Measurements from ENCODE around the gene CLCN1. TPM values are rescaled to one million over a fixed set of nuclear protein-coding genes. Genes with fewer than 3 reads are reported as not detected.
A peak's percentile ranks its signal among the peaks of the same experiment; 100 is the strongest.
"Not testable (repeated sequence)": the region's sequence is repeated elsewhere in the genome, so short reads cannot be mapped to it uniquely, and the experiment has no call there.

CLCN1 gene
- total RNA-seq, result 3.1 TPM

- DNase-seq, result peak; percentile 24
These were observed at the start of gene CLCN1 for GRCh38 chr7:143315776-143316175. Gene CLCN1, plus strand, starts transcription at chr7:143316111. Its CDS starts 102 bp downstream, at chr7:143316213.

DNA sequence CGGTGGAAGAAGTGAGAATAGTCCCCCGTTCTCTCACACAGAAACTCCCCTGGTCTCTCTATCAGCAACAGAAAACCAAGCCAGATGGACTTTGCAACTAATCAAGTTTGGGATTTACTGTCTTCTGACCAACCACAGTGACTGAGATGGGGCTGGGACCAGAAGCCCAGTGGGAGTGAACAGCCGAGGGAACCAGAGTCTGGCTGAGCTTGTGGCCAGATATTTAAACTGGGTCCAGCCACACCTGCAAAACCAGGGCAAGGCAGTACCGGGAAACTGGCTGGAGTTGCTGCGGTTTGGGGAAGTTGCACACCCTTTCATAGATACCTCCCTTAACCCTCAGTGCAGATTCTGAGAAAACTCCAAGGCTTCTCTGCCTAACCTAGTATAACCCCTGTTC, 46.7 kb upstream of the CLCN1 start:
- no peak for DNase-seq

- no peak for DNase-seq
These were observed 44.7 kb upstream of the CLCN1 start for GRCh38 chr7:143271240-143271639.

GRCh38 chr7:143272871-143273270, 43.0 kb upstream of the CLCN1 start:
- no peak for DNase-seq

DNA sequence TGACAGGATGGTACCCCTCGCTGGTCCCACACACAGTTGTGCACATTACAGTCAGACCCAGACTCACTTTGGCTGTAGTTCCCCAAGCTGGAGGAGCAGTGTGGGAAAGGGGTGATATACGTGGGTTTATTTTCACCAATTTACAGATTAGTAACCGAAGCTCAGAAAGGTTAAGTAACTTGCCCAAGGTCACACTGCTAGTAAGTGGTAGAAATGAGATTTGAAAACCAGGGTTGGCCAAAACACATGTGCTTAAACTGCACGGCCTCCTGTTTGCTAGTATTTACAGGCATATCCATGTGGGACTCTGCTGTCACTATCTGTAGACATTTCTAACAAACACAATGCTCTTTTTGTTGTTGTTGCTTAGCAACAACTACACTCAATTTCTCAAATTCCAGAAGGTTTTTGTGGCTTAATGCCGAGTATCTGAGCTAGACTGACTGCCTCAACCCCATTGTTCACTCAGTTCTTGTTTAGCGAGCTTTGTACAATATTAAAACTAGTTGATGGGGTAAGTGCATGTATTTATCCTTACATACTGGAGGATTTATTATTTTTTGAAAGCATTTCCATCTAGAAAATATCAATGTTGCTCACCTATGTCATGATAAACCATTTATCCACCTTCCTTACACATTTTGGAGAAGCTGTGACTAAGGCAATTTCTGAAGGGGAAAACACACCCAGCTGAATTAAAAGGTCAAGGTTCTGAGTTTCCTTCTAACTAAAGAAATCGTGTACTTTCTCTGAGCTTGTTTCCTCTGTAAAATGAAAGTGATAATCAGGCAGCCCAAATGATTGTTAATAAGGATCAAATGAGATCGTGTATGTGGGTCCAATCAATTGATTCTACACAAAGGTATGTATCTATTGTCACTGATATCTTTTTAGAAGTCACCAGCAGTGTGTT, 36.5 kb upstream of the CLCN1 start:
- peak; percentile 91 for DNase-seq

GRCh38 chr7:143280160-143280559, 35.8 kb upstream of the CLCN1 start:
- no peak for DNase-seq

- DNase-seq, result no peak
These were observed 35.3 kb upstream of the CLCN1 start for GRCh38 chr7:143280566-143280965.

DNA sequence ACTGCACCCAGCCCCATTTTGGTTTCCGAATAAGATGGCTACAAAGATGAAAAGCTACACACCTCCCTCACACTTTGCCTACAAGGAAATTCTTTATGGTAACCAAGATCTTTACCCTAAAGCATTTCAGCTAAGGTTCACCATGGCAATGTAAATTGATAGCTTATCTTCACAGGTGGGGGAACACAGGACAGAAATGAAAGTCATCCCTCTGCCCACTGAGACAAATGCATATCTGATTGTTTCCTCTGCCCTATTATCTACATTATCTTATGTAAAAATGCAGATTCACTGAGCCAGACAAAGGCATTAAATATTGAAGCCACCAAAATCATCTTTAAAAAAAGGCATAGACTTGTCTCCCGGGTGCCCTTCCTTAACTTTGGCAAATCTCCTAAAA, 34.4 kb upstream of the CLCN1 start:
- no peak for DNase-seq

DNA sequence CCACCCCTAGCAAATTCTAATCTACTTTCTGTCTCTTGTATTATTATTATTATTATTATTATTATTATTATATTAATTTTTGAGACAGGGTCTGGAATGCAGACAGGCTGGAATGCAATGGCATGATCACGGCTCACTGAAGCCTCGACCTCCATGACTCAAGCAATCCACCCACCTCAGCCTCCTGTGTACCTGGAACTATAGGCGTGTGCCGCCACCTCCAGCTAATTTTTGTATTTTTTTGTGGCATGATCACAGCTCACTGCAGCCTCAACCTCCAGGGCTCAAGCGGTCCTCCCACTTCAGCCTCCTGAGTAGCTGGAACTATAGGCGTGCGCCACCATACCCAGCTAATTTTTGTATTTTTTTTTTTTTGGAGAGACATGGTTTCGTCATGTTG, 33.8 kb upstream of the CLCN1 start:
- DNase-seq, result no peak

GRCh38 chr7:143283381-143283780, 32.5 kb upstream of the CLCN1 start:
- DNase-seq, result no peak

GRCh38 chr7:143284591-143285469, 31.1 kb upstream of the CLCN1 start, which contains the start of gene TMEM139:
Gene TMEM139, plus strand, starts transcription at chr7:143284958. Its CDS starts 1,000 bp downstream, at chr7:143285958.
- DNase-seq, result peak; percentile 36

DNA sequence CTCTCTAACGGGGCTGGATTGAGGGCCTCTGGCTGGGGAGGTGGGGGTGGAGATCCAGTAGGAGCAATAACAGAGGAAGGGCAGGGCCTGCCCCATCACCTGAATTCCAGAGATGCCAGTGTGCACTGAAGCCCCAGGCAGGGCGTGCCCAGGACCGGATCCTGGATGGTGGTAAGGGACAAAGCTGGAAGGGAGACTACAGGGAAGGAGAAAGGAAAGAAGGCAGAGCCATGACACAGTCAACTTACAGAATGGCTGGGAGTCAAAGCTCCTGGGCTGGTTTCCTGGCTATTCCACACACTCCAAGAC, 30.5 kb upstream of the CLCN1 start:
- no peak for DNase-seq

DNA sequence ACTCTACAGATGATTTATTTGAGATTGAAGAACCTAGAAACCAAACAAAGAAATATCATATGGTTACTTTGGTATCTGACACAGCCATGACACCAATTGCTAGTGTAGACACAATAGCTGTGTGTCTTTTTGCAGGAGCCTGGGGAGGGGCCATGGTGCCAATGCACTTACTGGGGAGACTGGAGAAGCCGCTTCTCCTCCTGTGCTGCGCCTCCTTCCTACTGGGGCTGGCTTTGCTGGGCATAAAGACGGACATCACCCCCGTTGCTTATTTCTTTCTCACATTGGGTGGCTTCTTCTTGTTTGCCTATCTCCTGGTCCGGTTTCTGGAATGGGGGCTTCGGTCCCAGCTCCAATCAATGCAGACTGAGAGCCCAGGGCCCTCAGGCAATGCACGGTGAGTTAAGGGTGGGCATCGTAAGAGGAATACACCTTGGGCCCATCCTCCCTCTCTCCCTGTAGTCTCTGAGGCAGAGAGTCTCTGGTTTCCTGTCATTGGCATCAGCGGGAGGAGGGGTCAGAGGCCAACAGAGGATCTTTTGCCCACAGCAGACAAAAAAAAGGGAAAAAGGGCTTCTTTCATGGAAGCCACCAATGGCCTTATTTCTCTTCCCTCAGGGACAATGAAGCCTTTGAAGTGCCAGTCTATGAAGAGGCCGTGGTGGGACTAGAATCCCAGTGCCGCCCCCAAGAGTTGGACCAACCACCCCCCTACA, 29.9 kb upstream of the CLCN1 start:
- no peak for DNase-seq

GRCh38 chr7:143286522-143286890, 29.4 kb upstream of the CLCN1 start:
- no peak for DNase-seq

DNA sequence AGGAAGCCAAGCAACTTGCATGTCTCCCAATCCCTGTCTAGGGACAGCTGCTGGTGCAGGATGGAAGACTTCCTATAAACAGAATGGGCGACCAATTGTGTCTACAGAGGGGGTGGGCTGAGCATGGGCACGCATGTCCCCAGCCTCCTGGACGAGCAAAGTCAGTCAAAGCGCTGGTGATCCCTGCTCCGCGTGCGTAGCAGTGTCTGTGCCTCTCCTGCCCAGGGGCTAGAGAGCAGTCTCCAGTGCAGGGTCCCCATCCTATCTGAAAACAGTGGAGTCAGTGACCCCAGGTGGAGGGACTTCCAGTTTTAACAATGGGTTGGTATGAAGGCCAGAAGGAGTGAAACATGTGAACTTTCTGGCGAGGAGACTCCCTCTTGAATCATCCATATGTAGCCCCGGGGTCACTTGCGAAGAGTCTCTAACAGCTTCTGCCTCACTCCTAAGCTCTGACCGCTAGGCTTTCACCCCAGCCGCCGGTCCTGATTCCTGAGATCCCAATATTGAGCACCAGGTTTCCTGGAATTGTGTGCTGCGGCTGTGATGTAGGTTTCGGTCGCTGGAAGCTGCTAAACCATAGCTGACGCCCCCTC, 28.5 kb upstream of the CLCN1 start:
- no peak for DNase-seq

- DNase-seq, result peak; percentile 99
These were observed 27.7 kb upstream of the CLCN1 start, which contains the start of gene CASP2 for GRCh38 chr7:143287935-143288826. Gene CASP2, plus strand, starts transcription at chr7:143288351. Its CDS starts 105 bp downstream, at chr7:143288456.

GRCh38 chr7:143288836-143289235, 27.1 kb upstream of the CLCN1 start:
- DNase-seq, result no peak

DNA sequence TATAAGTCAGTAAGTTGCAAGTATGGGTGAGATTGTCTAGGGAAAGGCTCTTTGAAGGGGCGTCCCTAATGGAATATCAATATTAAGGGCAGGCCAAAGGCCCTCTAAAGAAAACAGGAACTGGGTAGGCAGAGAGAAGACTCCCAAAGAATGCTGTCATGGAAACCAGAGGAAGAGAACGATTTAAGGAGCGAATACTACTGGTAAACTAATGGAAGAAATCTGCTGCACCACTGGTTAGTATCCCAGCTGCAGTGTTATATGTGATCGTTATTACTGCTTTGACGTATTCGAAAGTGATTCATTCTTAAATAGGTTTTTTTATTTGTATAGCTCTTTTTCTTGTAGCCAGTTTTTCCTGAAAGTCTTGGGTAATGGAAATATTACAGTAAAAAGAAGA, 26.5 kb upstream of the CLCN1 start:
- no peak for DNase-seq

- DNase-seq, result not testable (repeated sequence)
These were observed 26.0 kb upstream of the CLCN1 start for GRCh38 chr7:143289888-143290287.

DNA sequence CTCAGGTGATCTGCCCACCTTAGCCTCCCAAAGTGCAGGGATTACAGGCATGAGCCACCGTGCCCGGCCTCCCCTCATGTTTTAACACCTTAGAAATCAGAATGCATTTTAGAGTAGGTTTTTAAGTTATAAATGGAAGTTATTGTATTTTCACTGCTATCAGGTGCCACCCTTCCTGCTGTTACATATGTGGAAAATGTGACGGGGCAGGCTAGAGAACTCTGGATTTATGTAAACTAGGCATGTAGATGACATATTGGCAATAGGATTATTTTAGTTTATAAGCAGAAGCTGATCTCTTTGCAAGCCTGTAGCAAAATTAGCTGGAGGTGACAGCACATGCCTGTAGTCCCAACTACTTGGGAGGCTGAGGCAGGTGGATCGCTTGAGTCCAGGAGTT, 25.6 kb upstream of the CLCN1 start:
- no peak for DNase-seq

DNA sequence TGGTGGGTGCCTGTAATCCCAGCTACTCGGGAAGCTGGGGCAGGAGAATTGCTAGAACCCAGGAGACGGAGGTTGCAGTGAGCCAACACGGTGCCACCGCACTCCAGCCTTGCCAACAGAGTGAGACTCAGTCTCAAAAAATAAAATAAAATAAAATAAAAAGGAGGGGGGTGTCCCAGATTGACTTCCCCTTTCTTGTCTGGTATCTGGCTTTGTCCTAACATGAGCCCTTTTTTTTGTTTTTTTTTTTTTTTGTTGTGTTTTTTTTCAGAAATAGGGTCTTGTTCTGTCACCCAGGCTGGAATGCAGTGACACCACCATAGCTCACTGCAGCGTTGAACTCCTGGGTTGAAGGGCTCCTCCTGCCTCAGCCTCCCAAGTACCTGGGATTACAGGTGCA, 23.0 kb upstream of the CLCN1 start:
- no peak for DNase-seq

Measured in tongue (tissue), 2 donors.